Hippocampal formation (tissue), 2 donors: Measurements from ENCODE around the gene CERS5.
"Not testable (repeated sequence)": the region's sequence is repeated elsewhere in the genome, so short reads cannot be mapped to it uniquely, and the experiment has no call there.

ENCODE experiments used
- DNase-seq, 2 donors: peaks; one replicate each; lab custom pipeline; 2025; lab: John Stamatoyannopoulos, UW

The CERS5 gene

DNA sequence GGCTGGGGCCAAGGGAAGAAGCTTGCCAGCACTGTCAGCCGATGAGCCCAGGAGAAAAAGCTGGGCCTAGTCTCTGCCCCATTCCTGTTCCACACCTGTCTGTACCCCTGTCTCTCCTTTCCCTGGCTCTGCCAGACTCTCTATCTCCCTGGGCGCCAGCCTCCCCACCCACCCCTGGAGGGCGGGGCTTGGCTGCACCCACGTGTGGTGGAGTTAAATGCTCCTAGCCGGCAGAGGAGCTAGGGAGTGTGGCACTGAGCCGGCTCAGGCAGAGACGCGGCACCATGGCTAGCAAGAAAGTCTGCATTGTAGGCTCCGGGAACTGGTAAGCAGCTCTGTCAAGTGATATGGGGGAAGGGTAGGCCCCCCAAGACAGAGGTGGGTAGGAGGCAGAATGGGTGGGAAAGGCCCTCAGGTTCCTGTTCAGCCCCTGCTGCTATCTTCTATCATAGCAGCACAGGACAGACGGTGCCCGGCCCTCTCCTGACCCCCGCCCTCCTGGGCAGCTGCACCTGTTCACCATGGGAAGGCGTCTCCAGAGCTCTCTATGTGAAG, 63.3 kb downstream of the CERS5 start, which contains the start of gene GPD1:
Gene GPD1 (plus strand): TSS at position 242 of the 555 bp plus-strand sequence. CDS start 43 bp downstream, at position 285.
- DNase-seq = peak; percentile 35 to 45

DNA sequence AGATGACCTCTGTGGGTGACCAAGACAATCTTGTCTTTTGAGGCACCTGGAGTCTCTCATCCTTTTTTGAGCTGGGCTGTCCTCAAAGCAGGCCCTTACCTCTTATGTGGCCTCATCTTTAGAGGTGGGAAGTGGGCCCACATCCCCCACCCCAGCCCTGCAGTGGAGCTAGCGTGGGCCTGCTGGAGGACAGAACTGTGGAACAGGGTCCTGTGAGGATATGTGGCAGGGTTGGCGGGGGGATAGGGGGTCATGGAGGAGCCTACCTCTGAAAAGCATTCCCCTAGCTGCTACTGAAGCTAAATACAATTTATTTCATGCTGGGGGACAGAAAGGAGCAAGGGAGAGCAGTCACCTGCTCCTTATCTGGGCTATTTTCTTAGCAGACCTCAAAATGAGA, 63.8 kb downstream of the CERS5 start:
- no peak for DNase-seq

DNA sequence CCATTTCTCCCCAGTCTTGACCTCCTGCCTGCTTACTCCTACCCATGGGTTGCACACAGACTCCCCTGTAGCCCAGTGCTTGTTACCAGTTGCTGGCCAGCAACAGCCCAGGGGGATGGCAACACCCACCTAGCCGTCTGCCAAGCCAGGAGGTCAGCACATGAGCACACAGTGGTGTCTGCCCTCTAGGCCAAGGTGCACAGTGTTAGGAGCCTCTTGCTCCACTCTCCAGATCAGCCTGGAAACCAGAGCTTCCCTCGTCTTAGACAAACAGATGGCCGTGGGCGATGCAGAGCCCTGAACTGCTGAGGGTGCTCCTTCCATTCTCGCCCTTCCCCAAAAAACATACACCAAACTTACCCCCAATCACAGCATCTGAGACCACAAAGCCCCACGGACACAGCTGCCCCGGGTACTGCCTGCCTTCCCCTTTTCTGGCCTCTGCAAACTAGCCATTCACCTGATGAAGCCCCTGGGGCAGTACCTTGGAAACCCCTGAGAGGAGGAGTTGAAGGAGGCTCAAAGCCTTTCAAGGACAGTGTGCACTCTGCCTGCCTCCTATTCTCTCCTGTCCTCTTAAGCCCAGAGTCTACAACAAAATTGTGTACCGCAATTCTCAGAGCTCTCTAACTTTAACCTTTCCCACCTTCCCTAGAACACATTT, 64.4 kb downstream of the CERS5 start:
- peak in 1 of 2 donors; percentile 46 for DNase-seq

DNA sequence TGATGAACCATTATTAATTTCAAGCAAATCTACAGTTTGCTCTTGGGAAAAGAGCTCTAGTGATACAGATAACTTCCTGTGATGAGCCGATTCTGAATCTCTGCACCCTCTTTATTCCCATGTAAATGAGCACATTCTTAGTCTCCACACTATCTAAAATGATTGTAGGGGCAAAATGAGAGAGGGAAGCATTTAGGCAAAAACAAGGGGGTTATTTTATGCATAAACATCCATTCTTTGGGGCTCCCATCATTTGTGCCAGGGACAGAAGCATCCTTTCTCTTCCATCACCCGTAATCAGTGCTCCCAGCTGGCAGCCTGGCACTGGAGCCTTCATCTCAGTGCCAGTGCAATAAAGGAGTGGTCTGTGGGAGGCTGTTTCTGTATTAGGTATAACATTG, 65.0 kb downstream of the CERS5 start:
- DNase-seq = peak; percentile 52 to 77

DNA sequence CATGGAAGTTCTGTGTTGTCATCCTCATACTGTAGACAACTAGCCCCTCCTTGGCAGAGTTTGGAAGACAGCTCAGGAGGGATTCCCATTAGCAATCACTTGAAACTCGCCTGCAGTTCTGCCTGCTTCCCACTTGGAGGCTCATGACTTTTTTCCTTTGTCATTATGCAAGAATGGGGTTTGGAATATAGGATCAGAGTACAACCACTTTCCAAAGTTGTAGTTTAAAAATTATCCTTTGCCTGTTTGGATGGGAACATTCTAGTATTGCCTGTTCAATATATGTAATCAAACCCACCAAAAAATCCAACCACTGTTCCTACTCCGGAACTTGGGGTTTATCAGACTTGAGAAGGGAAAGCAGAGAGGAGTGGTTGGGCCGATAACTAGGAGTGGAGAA, 65.5 kb downstream of the CERS5 start:
- peak in 1 of 2 donors; percentile 49 for DNase-seq

DNA sequence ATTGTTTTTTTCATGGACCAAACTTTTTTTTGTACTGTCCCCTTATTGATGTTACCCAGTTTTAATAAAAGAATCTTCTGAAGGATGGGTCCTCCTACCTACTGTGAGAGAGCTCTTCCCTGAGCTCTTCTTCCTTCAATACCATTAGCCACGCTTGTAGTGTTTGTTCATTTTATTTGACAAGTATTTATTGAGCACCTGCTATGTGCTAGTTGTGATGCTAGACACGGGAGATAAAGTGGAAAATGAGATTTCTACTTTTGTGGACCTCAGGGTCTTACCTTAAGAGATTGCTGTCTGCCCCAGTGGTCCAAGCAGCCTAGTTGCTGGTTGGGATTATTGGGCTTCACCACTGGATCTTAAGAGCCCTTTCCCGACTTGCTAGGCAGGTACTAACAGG, 66.6 kb downstream of the CERS5 start:
- no peak for DNase-seq

DNA sequence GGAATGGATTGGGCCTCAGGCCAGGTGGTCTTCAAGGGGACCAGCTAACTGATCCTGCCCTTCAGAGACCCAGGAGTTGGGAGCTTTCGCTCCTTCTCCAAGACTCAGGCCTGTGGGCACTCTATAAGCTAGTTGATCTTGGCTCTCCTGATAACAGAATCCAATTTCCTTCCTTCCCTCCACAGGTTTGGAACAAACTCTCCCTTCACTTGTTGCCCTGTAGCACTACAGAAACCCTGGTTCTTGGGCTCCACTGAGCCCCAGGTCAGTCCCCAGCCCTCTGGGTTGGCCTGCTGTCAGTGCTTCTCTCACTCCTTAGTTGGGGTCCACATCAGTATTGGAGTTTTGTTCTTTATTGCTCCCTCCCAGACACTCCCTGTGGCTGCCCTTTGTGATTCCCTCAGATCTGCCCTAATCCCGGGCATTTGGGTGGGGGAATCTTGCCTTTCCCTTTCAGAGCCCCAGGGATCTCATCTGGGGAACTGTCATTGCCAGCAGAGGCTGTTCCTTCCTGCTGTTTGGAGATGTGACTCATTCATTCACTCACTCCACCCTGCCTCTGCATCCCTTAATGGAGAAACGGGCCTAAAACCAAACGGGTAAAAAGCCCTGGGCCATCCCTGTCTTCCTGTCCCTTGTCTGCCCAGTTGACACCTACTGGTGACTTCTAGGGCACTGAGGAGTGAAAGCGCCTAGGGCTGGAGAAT, 67.7 kb downstream of the CERS5 start:
- no peak for DNase-seq

DNA sequence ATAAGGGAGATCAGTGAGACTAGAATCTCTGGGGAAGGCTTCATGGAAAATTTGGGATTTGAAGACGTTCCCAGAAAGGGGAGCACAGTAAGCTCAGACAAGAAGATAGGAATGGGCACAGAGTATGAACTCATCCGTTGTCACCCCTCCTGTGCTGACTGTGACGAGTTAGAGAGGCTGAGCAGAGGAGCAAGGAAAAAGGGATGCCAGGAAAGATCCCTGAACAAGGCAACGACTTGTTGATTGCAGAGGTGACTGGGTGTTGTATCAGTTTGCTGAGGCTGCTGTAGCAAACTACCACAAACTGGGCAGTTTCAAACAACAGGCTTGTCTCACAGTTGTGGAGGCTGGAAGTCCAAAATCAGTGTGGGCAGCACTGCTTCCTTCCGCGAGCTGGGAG, 69.2 kb downstream of the CERS5 start:
- DNase-seq = no peak

DNA sequence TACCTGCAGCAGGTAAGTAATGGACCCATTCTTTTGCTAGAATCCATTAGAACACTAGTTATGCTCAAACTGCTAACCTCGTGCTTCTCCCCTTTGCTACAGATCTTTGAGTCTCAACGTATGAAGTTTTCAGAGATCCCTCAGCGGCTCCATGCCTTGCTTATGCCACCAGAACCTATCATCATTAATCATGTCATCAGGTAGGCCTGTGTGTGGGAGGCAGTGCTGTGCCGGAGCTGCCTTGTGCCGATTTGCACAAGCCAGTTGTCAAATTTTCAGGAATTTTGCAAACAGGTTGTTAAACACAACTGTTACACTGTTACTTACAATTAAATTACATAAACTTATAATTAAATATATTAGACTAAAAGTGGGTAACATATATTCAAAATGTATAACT, 76.8 kb downstream of the CERS5 start:
- no peak for DNase-seq

DNA sequence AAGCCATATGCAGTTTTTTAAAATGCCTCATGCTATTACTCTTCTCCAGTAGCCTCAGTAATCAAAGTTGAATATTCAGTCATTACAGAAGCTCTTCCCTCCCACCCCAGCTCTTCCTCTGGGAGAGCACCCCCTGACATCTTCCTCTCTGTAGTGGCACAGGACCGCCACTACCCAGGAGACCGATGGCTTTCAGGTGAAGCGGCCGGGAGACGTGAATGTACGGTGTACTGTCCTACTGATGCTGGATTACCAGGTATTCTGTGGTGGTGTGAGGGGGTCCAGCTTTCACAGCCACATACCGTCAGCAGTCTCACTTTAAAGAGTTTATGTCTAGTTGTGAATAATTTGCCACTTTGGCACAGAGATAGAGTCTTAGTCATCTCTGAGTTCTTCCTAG, 77.4 kb downstream of the CERS5 start:
- DNase-seq = no peak

DNA sequence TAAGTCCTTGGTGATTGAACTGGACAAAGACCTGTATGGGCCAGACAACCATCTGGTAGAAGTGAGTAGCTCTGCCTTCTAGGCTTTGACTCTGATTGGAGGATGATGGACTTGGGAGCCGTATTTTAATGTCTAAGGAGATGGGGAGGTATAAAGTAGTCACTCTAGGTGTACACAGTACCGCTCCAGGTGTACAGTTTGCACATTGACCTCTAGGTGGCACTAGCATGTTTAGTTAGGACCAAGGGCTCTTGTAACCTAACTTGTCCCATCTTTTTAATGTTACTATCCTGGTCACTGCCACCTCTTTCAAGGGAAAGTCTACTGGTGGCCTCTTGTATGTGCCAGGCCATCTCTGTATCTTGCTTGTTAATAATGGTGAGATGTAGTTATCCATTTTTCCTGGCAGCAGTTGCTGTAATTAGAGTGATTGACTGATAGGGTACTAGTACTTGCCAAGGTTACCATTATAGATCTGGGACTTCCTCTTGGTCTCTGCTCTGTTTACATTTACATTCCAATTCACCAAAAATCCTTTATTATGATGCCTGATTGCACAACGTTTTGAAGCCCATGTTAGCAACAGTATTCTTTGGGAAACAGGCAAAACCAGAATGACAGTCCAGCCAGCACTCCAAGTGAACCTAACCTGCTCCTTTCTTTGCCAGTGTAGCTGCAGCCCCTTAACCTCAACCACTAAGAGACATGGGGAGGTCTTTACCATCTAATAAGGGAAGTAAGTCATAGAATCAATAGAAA, 78.4 kb downstream of the CERS5 start:
- DNase-seq = peak in 1 of 2 donors; percentile 14

DNA sequence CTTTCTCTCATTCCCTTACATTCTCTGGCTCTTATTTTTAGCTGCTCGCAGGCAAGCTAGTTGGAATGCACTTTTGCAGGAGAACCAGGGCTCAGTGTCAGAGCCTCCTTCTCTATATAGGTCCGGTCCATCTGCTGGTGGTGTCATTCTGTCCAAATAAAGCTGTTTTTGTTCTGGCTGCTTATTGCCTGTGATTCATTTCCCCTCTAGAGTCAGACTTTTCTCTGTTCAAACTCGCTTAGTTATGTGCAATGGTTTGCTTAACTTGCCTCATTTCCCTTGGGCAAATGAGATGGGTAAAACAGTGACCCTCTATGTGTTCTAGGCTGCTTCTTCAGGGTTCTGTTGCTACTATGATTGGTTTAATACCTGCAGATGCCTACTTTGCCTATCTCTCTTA, 79.2 kb downstream of the CERS5 start:
- DNase-seq = no peak

DNA sequence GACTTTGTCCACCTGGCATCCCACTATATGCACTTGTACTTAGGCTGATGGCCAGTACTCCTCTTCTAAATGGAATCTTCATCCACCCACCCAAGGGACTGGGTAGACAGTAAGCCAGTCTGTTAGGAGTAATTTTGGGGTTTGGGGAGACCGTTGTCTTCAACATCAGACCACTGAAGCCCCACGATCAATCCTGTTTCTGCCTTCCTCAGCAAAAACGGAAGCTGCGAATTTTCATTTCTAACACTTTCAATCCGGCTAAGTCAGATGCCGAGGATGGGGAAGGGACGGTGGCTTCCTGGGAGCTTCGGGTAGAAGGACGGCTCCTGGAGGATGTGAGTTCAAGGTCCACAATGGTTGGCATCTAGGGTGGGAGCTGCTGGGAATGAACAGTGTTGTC, 80.0 kb downstream of the CERS5 start:
- DNase-seq = no peak

DNA sequence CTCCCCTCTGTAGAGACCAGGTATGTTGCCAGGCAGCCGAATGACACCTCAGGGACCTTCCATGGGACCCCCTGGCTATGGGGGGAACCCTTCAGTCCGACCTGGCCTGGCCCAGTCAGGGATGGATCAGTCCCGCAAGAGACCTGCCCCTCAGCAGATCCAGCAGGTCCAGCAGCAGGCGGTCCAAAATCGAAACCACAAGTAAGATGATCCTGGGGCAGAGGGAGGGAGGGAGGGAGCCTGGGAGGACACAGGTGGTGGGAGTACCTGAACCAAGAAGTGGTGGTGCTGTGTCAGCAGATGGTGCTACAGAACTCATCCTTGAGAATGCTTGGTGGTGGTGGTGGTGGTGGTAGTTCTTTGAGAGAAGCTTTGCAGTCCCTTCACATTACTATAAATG, 81.0 kb downstream of the CERS5 start:
- DNase-seq = no peak

DNA sequence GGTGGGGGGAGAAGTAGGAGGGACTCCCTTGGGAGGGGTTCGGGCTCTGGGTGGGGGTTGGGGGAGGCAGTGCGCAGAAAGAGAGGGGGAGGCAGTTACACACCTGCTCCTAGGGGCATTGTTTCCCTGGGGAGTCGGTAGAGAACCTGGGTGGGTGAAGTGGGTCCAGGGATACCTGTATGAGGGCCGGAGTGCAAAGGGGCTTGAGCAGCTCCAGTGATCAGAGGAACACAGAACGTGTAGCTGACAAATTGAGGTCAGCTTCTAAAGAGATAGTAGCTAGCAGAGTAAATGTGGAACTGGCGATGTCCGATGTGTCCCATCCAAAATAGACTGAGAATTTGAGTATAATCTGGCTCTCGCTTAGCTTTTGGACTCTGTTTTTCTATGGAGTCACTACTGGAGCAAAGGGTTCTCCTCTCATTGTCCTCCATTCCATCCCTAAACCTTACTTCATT, 81.5 kb downstream of the CERS5 start:
- DNase-seq = no peak

DNA sequence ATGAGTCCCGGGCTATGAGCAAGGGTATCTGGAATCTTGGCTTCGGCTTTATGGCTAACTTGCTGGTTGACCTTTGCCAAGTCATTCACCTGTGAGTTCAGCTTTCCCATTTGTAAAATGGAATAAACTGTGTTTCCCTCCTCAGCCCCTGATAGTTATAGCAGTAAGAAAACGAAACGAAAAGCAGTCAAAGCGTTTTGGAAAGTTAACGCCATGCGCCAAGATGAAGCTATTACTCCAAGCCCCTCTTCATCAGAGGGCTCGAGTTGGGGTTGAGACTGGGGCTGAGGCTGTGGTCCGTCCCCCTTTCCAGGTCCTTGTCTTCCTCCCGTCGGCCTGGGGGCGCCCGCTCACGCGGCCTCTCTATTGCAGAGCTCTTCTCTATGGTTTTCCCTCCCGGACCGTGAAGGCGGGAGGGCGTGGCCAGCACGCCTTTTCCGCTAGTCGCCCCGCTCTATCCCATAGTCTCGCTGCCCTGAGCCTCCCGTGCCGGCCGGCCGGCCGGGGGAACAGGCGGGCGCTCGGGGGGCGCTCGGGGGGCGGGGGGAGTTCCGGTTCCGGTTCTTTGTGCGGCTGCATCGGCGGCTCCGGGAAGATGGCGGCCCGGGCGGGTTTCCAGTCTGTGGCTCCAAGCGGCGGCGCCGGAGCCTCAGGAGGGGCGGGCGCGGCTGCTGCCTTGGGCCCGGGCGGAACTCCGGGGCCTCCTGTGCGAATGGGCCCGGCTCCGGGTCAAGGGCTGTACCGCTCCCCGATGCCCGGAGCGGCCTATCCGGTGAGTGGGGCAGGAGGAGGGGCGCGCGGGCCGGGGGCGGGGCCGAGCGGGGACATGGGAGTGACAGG, 82.2 kb downstream of the CERS5 start, which contains the start of gene SMARCD1:
Gene SMARCD1 (plus strand): TSS at position 568 of the 840 bp plus-strand sequence. CDS start 28 bp downstream, at position 596.
- peak; percentile 91 to 94 for DNase-seq

DNA sequence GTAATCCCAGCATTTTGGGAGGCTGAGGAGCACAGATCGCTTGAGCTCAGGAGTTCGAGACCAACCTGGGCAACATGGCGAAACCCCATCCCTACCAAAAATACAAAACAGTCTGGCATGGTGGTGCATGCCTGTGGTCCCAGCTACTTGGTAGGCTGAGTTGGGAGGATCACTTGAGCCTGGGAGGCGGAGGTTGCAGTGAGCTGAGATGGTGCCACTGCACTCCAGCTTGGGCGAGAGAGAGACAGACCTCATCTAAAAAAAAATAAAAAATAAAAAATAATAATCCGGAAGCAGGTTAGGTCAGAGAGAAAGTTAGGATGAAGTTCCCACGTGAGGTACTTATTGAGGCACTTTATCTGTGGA, 82.8 kb downstream of the CERS5 start:
- DNase-seq = not testable (repeated sequence)

DNA sequence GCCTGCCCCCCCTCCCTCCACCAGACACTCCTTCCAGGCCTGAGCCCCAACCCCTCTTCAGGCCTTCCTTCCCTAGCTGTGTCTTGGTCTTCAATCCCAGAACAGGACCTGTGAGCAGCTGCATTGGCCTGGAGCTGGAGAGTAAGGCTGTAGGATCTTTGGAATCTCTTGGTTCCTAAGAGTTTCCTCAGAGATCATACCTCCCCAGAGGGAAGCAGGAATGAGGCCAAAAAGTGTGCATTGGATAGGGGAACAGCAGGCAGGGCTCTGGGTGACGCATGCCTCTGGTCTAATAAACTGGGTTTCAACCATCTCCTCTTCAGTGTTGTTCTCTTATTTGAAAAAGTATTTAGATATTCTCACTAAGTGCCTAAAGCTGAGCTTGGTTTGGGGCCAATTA, 83.9 kb downstream of the CERS5 start:
- no peak for DNase-seq

DNA sequence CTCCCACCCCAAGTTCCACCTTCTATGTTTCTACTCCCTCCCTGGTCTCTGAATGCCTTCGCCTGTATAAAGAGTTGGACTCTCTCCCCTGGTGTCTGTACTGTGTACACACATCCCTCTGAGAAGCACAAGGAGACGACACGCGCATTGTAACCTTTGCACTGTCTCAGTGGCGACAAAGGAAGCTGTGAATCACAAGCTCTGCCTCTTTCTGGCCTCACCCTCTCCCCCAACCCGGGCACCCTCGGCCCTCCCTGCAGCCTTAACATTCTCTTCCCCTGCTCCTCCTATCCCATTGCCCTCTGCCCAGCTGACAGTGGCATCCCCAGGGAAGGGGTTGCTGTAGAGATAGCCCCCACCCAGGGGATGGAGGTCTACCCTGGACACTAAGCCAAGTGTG, 84.5 kb downstream of the CERS5 start:
- DNase-seq = no peak

DNA sequence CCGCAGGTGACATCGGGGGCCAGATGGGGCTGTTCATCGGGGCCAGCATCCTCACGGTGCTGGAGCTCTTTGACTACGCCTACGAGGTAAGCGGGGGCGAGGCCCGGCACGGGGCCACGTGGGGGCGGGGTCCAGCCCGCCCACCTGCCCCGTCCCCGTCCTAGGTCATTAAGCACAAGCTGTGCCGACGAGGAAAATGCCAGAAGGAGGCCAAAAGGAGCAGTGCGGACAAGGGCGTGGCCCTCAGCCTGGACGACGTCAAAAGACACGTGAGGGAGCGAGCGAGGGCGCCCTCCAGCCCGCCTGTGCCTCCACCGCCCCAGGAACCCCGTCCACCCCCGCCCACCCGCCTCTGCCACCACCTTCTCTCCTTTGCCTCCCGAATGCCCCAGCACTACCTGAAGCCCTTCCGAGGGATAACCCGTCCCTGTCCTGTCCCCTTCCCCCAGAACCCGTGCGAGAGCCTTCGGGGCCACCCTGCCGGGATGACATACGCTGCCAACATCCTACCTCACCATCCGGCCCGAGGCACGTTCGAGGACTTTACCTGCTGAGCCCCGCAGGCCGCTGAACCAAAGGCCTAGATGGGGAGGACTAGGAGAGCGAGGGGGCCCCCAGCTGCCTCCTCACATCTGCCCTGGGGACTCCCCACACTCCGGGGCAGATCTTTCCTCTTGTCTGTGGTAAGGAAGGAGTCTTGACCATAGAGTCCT, 85.9 kb downstream of the CERS5 start:
- DNase-seq = no peak

DNA sequence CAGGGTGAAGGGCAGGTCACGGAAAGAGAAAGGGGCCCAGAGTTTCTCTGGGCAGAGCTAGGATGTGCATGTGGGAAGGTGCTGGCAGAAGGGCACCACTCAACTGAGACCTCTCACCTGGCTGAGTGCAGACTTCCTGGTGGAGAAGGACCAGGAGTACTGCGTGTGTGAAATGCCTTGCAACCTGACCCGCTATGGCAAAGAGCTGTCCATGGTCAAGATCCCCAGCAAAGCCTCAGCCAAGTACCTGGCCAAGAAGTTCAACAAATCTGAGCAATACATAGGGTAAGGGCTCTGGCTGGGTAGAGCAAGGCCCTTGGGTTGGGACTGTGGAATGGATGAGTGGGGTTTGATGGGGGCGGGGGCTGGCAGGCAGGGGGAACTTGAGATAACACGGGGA, 87.4 kb downstream of the CERS5 start:
- DNase-seq = no peak
